Measurements from ENCODE around the gene HCK. TPM values are rescaled to one million over a fixed set of nuclear protein-coding genes. Genes with fewer than 3 reads are reported as not detected.

Gene HCK
- polyA plus RNA-seq, 4 donors = 10.1 to 34.0 (median 11.0) TPM

GRCh38 chr20:32010101-32010500 is 41.9 kb upstream of the HCK start, which contains the start of gene CCM2L:
CCM2L (plus strand) TSS chr20:32010438; CDS start chr20:32010455, 17 bp downstream.
- no peak for DNase-seq
- H3K9me3 ChIP-seq (ENCODE audit: control insufficient read depth in 2 of 2, insufficient read depth in 1 of 2, low read depth in 1 of 2, low read length in 1 of 2) = no peaks in the 10 kb centered on the region
- no peak for FAIRE-seq
- WGBS, 3 donors = 48 to 60% (median 52%) methylated on average over 2 of the region's 2 CpGs
- no peak within 1 kb of the TSS for H3K4me3 ChIP-seq (ENCODE audit: low read depth in 1 of 3, low read length in 3 of 3)
- H3K27ac ChIP-seq (ENCODE audit: low read depth in 1 of 3, low read length in 2 of 3) = peak within 1 kb of the TSS in 1 of 3 donors; percentile 64
- H3K4me1 ChIP-seq (ENCODE audit: control insufficient read depth in 3 of 3, insufficient read depth in 2 of 3, low read depth in 1 of 3, low read length in 2 of 3) = no peaks in the 10 kb centered on the region
- no peaks in the 10 kb centered on the region for H3K36me3 ChIP-seq (ENCODE audit: control insufficient read depth in 3 of 3, insufficient read depth in 2 of 3, low read depth in 1 of 3, low read length in 3 of 3)
- peaks cover 0 to 37% (median 3%) of the 10 kb centered on the region in 3 donors for H3K27me3 ChIP-seq (ENCODE audit: control insufficient read depth in 3 of 3, insufficient read depth in 3 of 3, low read length in 3 of 3)

- WGBS, 3 donors = 28 to 44% (median 36%) methylated on average over 8 of the region's 8 CpGs
- Histone ChIP-seq H3K27ac (ENCODE audit: low read depth in 1 of 3, low read length in 2 of 3) (peak overlapping the region in 1 of 3 donors; percentile 64), H3K4me1 (ENCODE audit: control insufficient read depth in 3 of 3, insufficient read depth in 2 of 3, low read depth in 1 of 3, low read length in 2 of 3) (no peaks in the 10 kb centered on the region), H3K9me3 (ENCODE audit: control insufficient read depth in 2 of 2, insufficient read depth in 1 of 2, low read depth in 1 of 2, low read length in 1 of 2) (no peaks in the 10 kb centered on the region), H3K27me3 (ENCODE audit: control insufficient read depth in 3 of 3, insufficient read depth in 3 of 3, low read length in 3 of 3) (peaks cover 0 to 40% (median 4%) of the 10 kb centered on the region in 3 donors), H3K4me3 (ENCODE audit: low read depth in 1 of 3, low read length in 3 of 3) (no peak overlapping the region), H3K36me3 (ENCODE audit: control insufficient read depth in 3 of 3, insufficient read depth in 2 of 3, low read depth in 1 of 3, low read length in 3 of 3) (no peaks in the 10 kb centered on the region)
- no peak for DNase-seq
- no peak for FAIRE-seq
Observed at GRCh38 chr20:32010666-32011065, 41.4 kb upstream of the HCK start.

GRCh38 chr20:32012159-32012688 is 39.8 kb upstream of the HCK start:
- peaks cover 0 to 43% (median 5%) of the 10 kb centered on the region in 3 donors for H3K27me3 ChIP-seq (ENCODE audit: control insufficient read depth in 3 of 3, insufficient read depth in 3 of 3, low read length in 3 of 3)
- 70 to 79% (median 70%) methylated on average over 5 of the region's 5 CpGs for WGBS, 3 donors

GRCh38 chr20:32013326-32013725 is 38.7 kb upstream of the HCK start:
- Histone ChIP-seq H3K9me3 (ENCODE audit: control insufficient read depth in 2 of 2, insufficient read depth in 1 of 2, low read depth in 1 of 2, low read length in 1 of 2) (no peaks in the 10 kb centered on the region), H3K36me3 (ENCODE audit: control insufficient read depth in 3 of 3, insufficient read depth in 2 of 3, low read depth in 1 of 3, low read length in 3 of 3) (no peaks in the 10 kb centered on the region), H3K27ac (ENCODE audit: low read depth in 1 of 3, low read length in 2 of 3) (no peak overlapping the region), H3K27me3 (ENCODE audit: control insufficient read depth in 3 of 3, insufficient read depth in 3 of 3, low read length in 3 of 3) (peaks cover 0 to 37% (median 8%) of the 10 kb centered on the region in 3 donors), H3K4me1 (ENCODE audit: control insufficient read depth in 3 of 3, insufficient read depth in 2 of 3, low read depth in 1 of 3, low read length in 2 of 3) (peaks cover 0 to 4% (median 0%) of the 10 kb centered on the region in 3 donors), H3K4me3 (ENCODE audit: low read depth in 1 of 3, low read length in 3 of 3) (no peak overlapping the region)
- 61 to 77% (median 74%) methylated on average over 7 of the region's 7 CpGs for WGBS, 3 donors
- DNase-seq (no peak), FAIRE-seq (no peak)

More at GRCh38 chr20:32012159-32012688, 39.8 kb upstream of the HCK start:
- Histone ChIP-seq H3K9me3 (ENCODE audit: control insufficient read depth in 2 of 2, insufficient read depth in 1 of 2, low read depth in 1 of 2, low read length in 1 of 2) (no peaks in the 10 kb centered on the region), H3K36me3 (ENCODE audit: control insufficient read depth in 3 of 3, insufficient read depth in 2 of 3, low read depth in 1 of 3, low read length in 3 of 3) (no peaks in the 10 kb centered on the region), H3K27ac (ENCODE audit: low read depth in 1 of 3, low read length in 2 of 3) (no peak overlapping the region), H3K4me1 (ENCODE audit: control insufficient read depth in 3 of 3, insufficient read depth in 2 of 3, low read depth in 1 of 3, low read length in 2 of 3) (no peaks in the 10 kb centered on the region), H3K4me3 (ENCODE audit: low read depth in 1 of 3, low read length in 3 of 3) (no peak overlapping the region)
- DNase-seq = no peak
- no peak for FAIRE-seq

- FAIRE-seq (no peak), DNase-seq (peak; percentile 62 to 76)
- peaks cover 0 to 41% (median 26%) of the 10 kb centered on the region in 3 donors for H3K27me3 ChIP-seq (ENCODE audit: control insufficient read depth in 3 of 3, insufficient read depth in 3 of 3, low read length in 3 of 3)
Observed at GRCh38 chr20:32017711-32018251, 34.3 kb upstream of the HCK start.

GRCh38 chr20:32018269-32019155 is 33.5 kb upstream of the HCK start:
- WGBS, 3 donors = 0 to 2% (median 1%) methylated on average over 35 to 67 of the region's 67 CpGs
- Histone ChIP-seq H3K27me3 (ENCODE audit: control insufficient read depth in 3 of 3, insufficient read depth in 3 of 3, low read length in 3 of 3) (peaks cover 0 to 42% (median 29%) of the 10 kb centered on the region in 3 donors), H3K9me3 (ENCODE audit: control insufficient read depth in 2 of 2, insufficient read depth in 1 of 2, low read depth in 1 of 2, low read length in 1 of 2) (no peaks in the 10 kb centered on the region), H3K4me3 (ENCODE audit: low read depth in 1 of 3, low read length in 3 of 3) (peak overlapping the region; percentile 50 to 61 (median 51)), H3K36me3 (ENCODE audit: control insufficient read depth in 3 of 3, insufficient read depth in 2 of 3, low read depth in 1 of 3, low read length in 3 of 3) (no peaks in the 10 kb centered on the region), H3K4me1 (ENCODE audit: control insufficient read depth in 3 of 3, insufficient read depth in 2 of 3, low read depth in 1 of 3, low read length in 2 of 3) (peaks cover 0 to 5% (median 4%) of the 10 kb centered on the region in 3 donors), H3K27ac (ENCODE audit: low read depth in 1 of 3, low read length in 2 of 3) (peak overlapping the region in 1 of 3 donors; percentile 9)
- peak; percentile 55 to 83 for DNase-seq
- FAIRE-seq = no peak

More at GRCh38 chr20:32017711-32018251, 34.3 kb upstream of the HCK start:
- Histone ChIP-seq H3K27ac (ENCODE audit: low read depth in 1 of 3, low read length in 2 of 3) (no peak overlapping the region), H3K4me1 (ENCODE audit: control insufficient read depth in 3 of 3, insufficient read depth in 2 of 3, low read depth in 1 of 3, low read length in 2 of 3) (peaks cover 0 to 5% (median 4%) of the 10 kb centered on the region in 3 donors), H3K4me3 (ENCODE audit: low read depth in 1 of 3, low read length in 3 of 3) (peak overlapping the region in 1 of 3 donors; percentile 61), H3K36me3 (ENCODE audit: control insufficient read depth in 3 of 3, insufficient read depth in 2 of 3, low read depth in 1 of 3, low read length in 3 of 3) (no peaks in the 10 kb centered on the region), H3K9me3 (ENCODE audit: control insufficient read depth in 2 of 2, insufficient read depth in 1 of 2, low read depth in 1 of 2, low read length in 1 of 2) (no peaks in the 10 kb centered on the region)
- 6 to 14% (median 12%) methylated on average over 15 to 28 of the region's 35 CpGs for WGBS, 3 donors

- Histone ChIP-seq H3K4me3 (ENCODE audit: low read depth in 1 of 3, low read length in 3 of 3) (peak overlapping the region in 2 of 3 donors; percentile 50 to 61), H3K27me3 (ENCODE audit: control insufficient read depth in 3 of 3, insufficient read depth in 3 of 3, low read length in 3 of 3) (peaks cover 0 to 42% (median 29%) of the 10 kb centered on the region in 3 donors), H3K27ac (ENCODE audit: low read depth in 1 of 3, low read length in 2 of 3) (no peak overlapping the region), H3K9me3 (ENCODE audit: control insufficient read depth in 2 of 2, insufficient read depth in 1 of 2, low read depth in 1 of 2, low read length in 1 of 2) (no peaks in the 10 kb centered on the region), H3K4me1 (ENCODE audit: control insufficient read depth in 3 of 3, insufficient read depth in 2 of 3, low read depth in 1 of 3, low read length in 2 of 3) (peaks cover 0 to 5% (median 4%) of the 10 kb centered on the region in 3 donors), H3K36me3 (ENCODE audit: control insufficient read depth in 3 of 3, insufficient read depth in 2 of 3, low read depth in 1 of 3, low read length in 3 of 3) (no peaks in the 10 kb centered on the region)
- 1 to 3% (median 2%) methylated on average over 8 to 42 of the region's 42 CpGs for WGBS, 3 donors
- FAIRE-seq (no peak), DNase-seq (peak in 1 of 2 donors; percentile 42)
Observed at GRCh38 chr20:32019156-32019510, 32.9 kb upstream of the HCK start.
